Mesothelial cell of epicardium (in vitro differentiated cells): Measurements from ENCODE around the gene PRPF6. TPM values are rescaled to one million over a fixed set of nuclear protein-coding genes. Genes with fewer than 3 reads are reported as not detected.

Experiments used
- DNase-seq, 2 experiments: peaks; one replicate each; pipeline ENCODE4 v3.0.0; 2021; ENCODE audit warnings: low spot score in 2 of 2; ENCODE audit not compliant: unreplicated experiment in 2 of 2
- H3K27ac Mint-ChIP-seq: 2 replicates; pipeline ENCODE4 v1.8.0; 2021; ENCODE audit warnings: mixed read lengths
- H3K27me3 Mint-ChIP-seq: 2 replicates; pipeline ENCODE4 v1.8.0; 2021; ENCODE audit warnings: low read depth, mixed read lengths
- H3K36me3 Mint-ChIP-seq: 2 replicates; pipeline ENCODE4 v1.8.0; 2021; ENCODE audit warnings: mixed read lengths
- H3K4me1 Mint-ChIP-seq: 2 replicates; pipeline ENCODE4 v1.8.0; 2021; ENCODE audit warnings: mixed read lengths
- H3K4me3 Mint-ChIP-seq: 2 replicates; pipeline ENCODE4 v1.8.0; 2021; ENCODE audit warnings: mild to moderate bottlenecking, moderate library complexity, mixed read lengths
- H3K9me3 Mint-ChIP-seq: 2 replicates; pipeline ENCODE4 v1.8.0; 2021; ENCODE audit warnings: mixed read lengths
- CTCF ChIP-seq: fragments of 200-600 bp; sonication (generic); IDR thresholded peaks from one replicate; pipeline ENCODE4 v1.5.0; 2021; ENCODE audit warnings: antibody characterized with exemption; ENCODE audit not compliant: unreplicated experiment
- total RNA-seq: library from RNA; stranded (reverse); gene quantifications from 3 replicates; pipeline ENCODE4 v1.2.1, GENCODE V29; 2021

Gene PRPF6
- total RNA-seq, 1 donor from 2014 or later = 65.9 TPM

GRCh38 chr20:64062276-64062595 is 81.3 kb downstream of the PRPF6 start:
- peak overlapping the region; percentile 81 for H3K4me3 Mint-ChIP-seq
- no peak for DNase-seq
- no peaks in the 10 kb centered on the region for H3K36me3 Mint-ChIP-seq
- peaks cover 26% of the 10 kb centered on the region for H3K4me1 Mint-ChIP-seq
- H3K27me3 Mint-ChIP-seq = no peaks in the 10 kb centered on the region
- peak overlapping the region; percentile 79 for H3K27ac Mint-ChIP-seq
- no peaks in the 10 kb centered on the region for H3K9me3 Mint-ChIP-seq
- no peak for TF ChIP-seq CTCF

DNA sequence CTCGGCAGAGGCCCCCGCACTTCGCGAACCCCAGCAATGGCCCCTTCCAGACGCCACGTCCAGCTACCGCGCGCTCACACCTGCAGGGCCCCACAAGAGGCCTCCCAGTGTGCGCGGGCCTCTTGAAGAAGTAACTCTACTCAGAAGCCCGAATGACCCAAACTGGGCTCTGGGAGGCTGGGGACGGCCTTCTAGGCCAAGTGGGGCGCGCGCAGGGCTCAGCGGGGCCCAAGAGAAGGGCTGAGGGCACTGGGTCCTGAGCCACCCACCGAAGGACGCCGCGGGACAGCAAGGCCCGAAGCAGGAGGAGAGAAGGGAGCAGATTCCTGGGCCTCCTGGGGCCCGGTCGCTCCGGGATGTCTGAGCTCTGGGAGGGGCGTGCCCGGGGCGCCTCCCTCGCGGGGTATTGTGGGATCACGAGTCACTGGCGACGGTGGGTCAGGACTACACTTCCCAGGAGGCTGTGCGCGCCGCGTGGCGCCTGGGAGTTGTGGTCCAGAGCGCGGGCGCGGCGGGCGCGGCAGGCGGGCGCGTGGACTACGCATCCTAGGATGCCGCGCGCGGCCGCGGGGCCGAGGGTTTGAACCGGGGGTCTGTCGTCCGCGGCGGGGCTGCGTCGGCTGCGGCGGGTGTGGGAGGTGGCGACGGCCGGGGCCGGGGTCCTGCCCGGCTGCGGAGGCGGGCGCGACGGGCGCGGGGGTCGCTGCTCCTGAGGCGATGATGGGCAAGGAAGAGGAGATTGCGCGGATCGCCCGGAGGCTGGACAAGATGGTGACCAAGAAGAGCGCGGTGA is 81.9 kb downstream of the PRPF6 start, which contains the start of gene TCEA2:
TSS of gene TCEA2 (plus strand) at position 603 of the 793 bp plus-strand sequence. CDS start at position 718, 115 bp downstream.
- H3K4me1 Mint-ChIP-seq = peaks cover 26% of the 10 kb centered on the region
- DNase-seq = peak; percentile 92 to 96
- no peaks in the 10 kb centered on the region for H3K9me3 Mint-ChIP-seq
- H3K36me3 Mint-ChIP-seq = no peaks in the 10 kb centered on the region
- peak within 1 kb of the TSS; percentile 81 for H3K4me3 Mint-ChIP-seq
- H3K27ac Mint-ChIP-seq = peak within 1 kb of the TSS; percentile 79
- TF ChIP-seq CTCF = no peak
- no peaks in the 10 kb centered on the region for H3K27me3 Mint-ChIP-seq

GRCh38 chr20:64063389-64064144 is 82.6 kb downstream of the PRPF6 start:
- Mint-ChIP-seq H3K4me1 (peaks cover 23% of the 10 kb centered on the region), H3K36me3 (no peaks in the 10 kb centered on the region), H3K27me3 (no peaks in the 10 kb centered on the region), H3K9me3 (no peaks in the 10 kb centered on the region), H3K4me3 (peak overlapping the region; percentile 81), H3K27ac (peak overlapping the region; percentile 68)
- DNase-seq = no peak
- no peak for TF ChIP-seq CTCF

GRCh38 chr20:64064145-64064698 is 83.3 kb downstream of the PRPF6 start:
- no peaks in the 10 kb centered on the region for H3K36me3 Mint-ChIP-seq
- H3K27me3 Mint-ChIP-seq = no peaks in the 10 kb centered on the region
- no peak for DNase-seq
- peak overlapping the region; percentile 68 for H3K27ac Mint-ChIP-seq
- no peaks in the 10 kb centered on the region for H3K9me3 Mint-ChIP-seq
- peak overlapping the region; percentile 81 for H3K4me3 Mint-ChIP-seq
- TF ChIP-seq CTCF = no peak
- H3K4me1 Mint-ChIP-seq = peaks cover 23% of the 10 kb centered on the region

DNA sequence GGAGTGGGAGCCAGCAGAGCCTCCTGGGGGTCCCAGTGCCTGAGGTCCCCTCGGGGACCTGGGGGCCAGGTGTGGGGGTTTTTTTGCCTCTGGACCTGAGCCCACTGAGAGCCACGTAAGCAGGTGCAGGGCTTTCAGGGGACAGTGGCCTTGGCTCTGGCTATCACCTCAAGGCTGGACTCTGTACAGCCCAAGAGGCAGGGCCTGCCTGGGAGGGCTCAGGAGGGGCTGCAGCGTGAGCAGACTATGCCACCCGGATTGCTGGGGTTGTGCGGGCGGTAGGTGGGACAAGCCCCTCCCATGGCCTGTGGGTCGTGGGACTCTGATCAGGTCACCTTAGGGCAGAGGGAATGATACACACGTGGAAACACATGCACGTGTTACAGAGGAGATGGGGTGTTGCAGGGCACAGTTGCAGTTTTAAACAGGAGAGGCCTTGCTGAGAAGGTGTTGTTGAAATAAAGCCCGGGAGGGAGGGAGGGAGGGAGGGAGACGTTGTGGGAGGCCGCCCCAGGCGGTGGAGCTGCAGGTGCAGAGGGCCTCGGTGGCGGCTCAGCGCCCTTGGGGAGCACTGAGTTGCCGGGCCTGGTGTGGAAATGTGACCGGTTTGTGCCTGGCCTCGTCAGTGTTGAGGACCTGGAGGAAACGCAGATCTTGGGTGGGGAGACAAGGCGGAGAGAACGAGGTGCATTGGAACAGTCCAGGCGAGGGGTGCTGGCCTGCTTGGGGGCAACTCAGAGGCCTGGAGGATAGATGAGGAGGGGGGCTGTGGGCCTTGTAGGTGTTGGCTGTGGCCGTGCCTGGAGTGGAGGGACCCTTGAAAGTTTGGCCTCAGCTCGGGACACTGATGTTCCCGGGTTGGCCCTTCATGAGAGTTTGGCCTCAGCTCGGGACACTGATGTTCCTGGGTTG is 84.4 kb downstream of the PRPF6 start:
- Mint-ChIP-seq H3K27me3 (no peaks in the 10 kb centered on the region), H3K36me3 (no peaks in the 10 kb centered on the region), H3K9me3 (no peaks in the 10 kb centered on the region), H3K27ac (no peak overlapping the region), H3K4me3 (no peak overlapping the region), H3K4me1 (peaks cover 23% of the 10 kb centered on the region)
- TF ChIP-seq CTCF = no peak
- no peak for DNase-seq
